Panc1 (cell line): ENCODE measurements around the gene KIF15. TPM values are rescaled to one million over a fixed set of nuclear protein-coding genes. Genes with fewer than 3 reads are reported as not detected.

Experiments
- ATAC-seq: fragments of 200-7000 bp; cut with Tn5 transposase; 2 replicates; pipeline ENCODE4 v1.9.1; 2020; ENCODE audit warnings: mild to moderate bottlenecking, moderate library complexity
- BruUV-seq: library from RNA; stranded (reverse); fragments of 400-500 nt; replicated peaks from 2 replicates; lab custom pipeline; 2021; lab: Mats Ljungman, UMichigan
- CTCF ChIA-PET: fragments of 300-600 bp; sonication (Branson Sonifier 250); formaldehyde crosslinking; loops from one replicate; lab custom pipeline; 2022; ENCODE audit warnings: antibody characterized with exemption; lab: Charles Lee
- POLR2A ChIA-PET: fragments of 300-600 bp; sonication (Branson Sonifier 250); formaldehyde crosslinking; loops from one replicate; lab custom pipeline; 2022; ENCODE audit warnings: antibody characterized with exemption; lab: Charles Lee
- DNase-seq: peaks from one replicate; pipeline ENCODE4 v3.0.0-alpha.2; 2010; ENCODE audit warnings: low read depth, low spot score
- H3K27ac ChIP-seq: 2 replicates; pipeline ENCODE4 v1.5.1; 2011; ENCODE audit warnings: mild to moderate bottlenecking, low read length, inconsistent platforms
- H3K27me3 ChIP-seq: fragments of 200-500 bp; sonication (Bioruptor generic); 2 replicates; pipeline ENCODE4 v1.6.0; 2014; ENCODE audit warnings: low read length, inconsistent platforms; ENCODE audit not compliant: control insufficient read depth, insufficient read depth
- H3K36me3 ChIP-seq: fragments of 200-500 bp; sonication (Bioruptor generic); 2 replicates; pipeline ENCODE4 v1.5.1; 2014; ENCODE audit warnings: inconsistent platforms, mild to moderate bottlenecking, low read length, moderate library complexity; ENCODE audit not compliant: control insufficient read depth, insufficient read depth
- H3K4me1 ChIP-seq: 2 replicates; pipeline ENCODE4 v1.5.1; 2011; ENCODE audit warnings: inconsistent platforms, mild to moderate bottlenecking, low read length, moderate library complexity; ENCODE audit not compliant: control insufficient read depth, insufficient read depth
- H3K4me3 ChIP-seq, 2 experiments: 2 replicates each; pipeline ENCODE4 v1.5.1; 2011 to 2012; ENCODE audit warnings: low read depth in 2 of 2, low read length in 2 of 2, mild to moderate bottlenecking in 2 of 2, inconsistent platforms in 1 of 2, moderate library complexity in 1 of 2
- H3K9me3 ChIP-seq: fragments of 200-500 bp; sonication (Bioruptor generic); 2 replicates; pipeline ENCODE4 v1.5.1; 2014; ENCODE audit warnings: low read depth, mild to moderate bottlenecking, inconsistent platforms, low read length, moderate library complexity; ENCODE audit not compliant: control insufficient read depth, insufficient read depth
- CTCF ChIP-seq: fragments of 450-650 bp; IDR thresholded peaks from 2 replicates; pipeline ENCODE4 v1.5.1; 2017; ENCODE audit warnings: mild to moderate bottlenecking
- POLR2AphosphoS5 ChIP-seq: IDR thresholded peaks from 2 replicates; pipeline ENCODE4 v1.6.1; 2012; ENCODE audit warnings: mild to moderate bottlenecking, low read depth, low read length, moderate library complexity
- REST ChIP-seq, 2 experiments: IDR thresholded peaks; 2 replicates each; pipeline ENCODE4 v1.6.1; 2011 to 2012; ENCODE audit warnings: low read depth in 2 of 2, control low read depth in 1 of 2, low read length in 1 of 2, mild to moderate bottlenecking in 1 of 2, moderate library complexity in 1 of 2; ENCODE audit not compliant: insufficient read depth in 1 of 2
- SIN3A ChIP-seq: IDR thresholded peaks from 2 replicates; pipeline ENCODE4 v1.6.1; 2012; ENCODE audit warnings: low read depth, mild to moderate bottlenecking, low read length, moderate library complexity, borderline replicate concordance; ENCODE audit not compliant: insufficient read depth
- TCF7L2 ChIP-seq: IDR thresholded peaks from 2 replicates; pipeline ENCODE4 v1.6.1; 2011; ENCODE audit warnings: mild to moderate bottlenecking, low read depth, low read length, inconsistent platforms
- in situ Hi-C: cut with HindIII; loops from 2 replicates; pipeline ENCODE4 v1.10.0; 2016; ENCODE audit warnings: low sequenced_read_pairs, low pct_unique_long_range_greater_than_20kb
- intact Hi-C: fragments of 100-400 bp; cut with micrococcal nuclease; formaldehyde crosslinking; loops from one replicate; pipeline ENCODE4 v1.10.0; 2022; ENCODE audit not compliant: unreplicated experiment
- total RNA-seq: library from RNA; stranded (reverse); gene quantifications from one replicate; pipeline ENCODE4 v1.2.1, GENCODE V29; 2021; ENCODE audit not compliant: unreplicated experiment

KIF15 gene
- total RNA-seq, 1 experiment from 2014 or later = 12.2 TPM

GRCh38 chr3:44896440-44896839 is 134.8 kb downstream of the KIF15 start:
- ChIA-PET POLR2A (interaction anchor here (0.6 to 0.7 kb wide), 2 partner anchors 60 to 400 kb away, joined by 6 to 9 read pairs; no protein-coding TSS in a partner anchor), CTCF (no interaction called here)
- TF ChIP-seq CTCF = no peak
- no peak for TF ChIP-seq POLR2AphosphoS5
- TF ChIP-seq REST (IDR thresholded peaks at IDR 0.05; ENCODE audit: insufficient read depth in 1 of 2, low read depth in 2 of 2, low read length in 1 of 2) = no peak
- TF ChIP-seq TCF7L2 = no peak
- no peak for TF ChIP-seq SIN3A
- no peaks in the 10 kb centered on the region for H3K27me3 ChIP-seq
- no peaks in the 10 kb centered on the region for H3K9me3 ChIP-seq
- H3K27ac ChIP-seq = no peak overlapping the region
- H3K4me1 ChIP-seq = no peaks in the 10 kb centered on the region; the same call in 1 of the 2 replicates
- ATAC-seq = no peak
- H3K4me3 ChIP-seq = no peak overlapping the region
- DNase-seq = no peak
- in situ Hi-C loops = no loop called here
- H3K36me3 ChIP-seq = no peaks in the 10 kb centered on the region
- BruUV-seq = no TSS peak
- intact Hi-C loops = no loop called here

GRCh38 chr3:44899683-44900367 is 138.2 kb downstream of the KIF15 start:
- H3K27ac ChIP-seq = no peak overlapping the region
- intact Hi-C loops = no loop called here
- no peak for DNase-seq
- no peak; the same call in 1 of the 2 replicates for ATAC-seq
- H3K36me3 ChIP-seq = no peaks in the 10 kb centered on the region
- H3K9me3 ChIP-seq = no peaks in the 10 kb centered on the region
- in situ Hi-C loops = no loop called here
- ChIA-PET CTCF (no interaction called here), POLR2A (no interaction called here)
- no peaks in the 10 kb centered on the region for H3K27me3 ChIP-seq
- no peak overlapping the region for H3K4me3 ChIP-seq
- BruUV-seq = no TSS peak
- no peaks in the 10 kb centered on the region for H3K4me1 ChIP-seq
- TF ChIP-seq POLR2AphosphoS5 (no peak), TCF7L2 (no peak), SIN3A (no peak), CTCF (no peak), REST (IDR thresholded peaks at IDR 0.05; ENCODE audit: insufficient read depth in 1 of 2, low read depth in 2 of 2, low read length in 1 of 2) (no peak)
